Liver (tissue), 9 donors: ENCODE measurements around the gene ZNF180. TPM values are rescaled to one million over a fixed set of nuclear protein-coding genes. Genes with fewer than 3 reads are reported as not detected.

Source experiments
- DNase-seq: peaks from one replicate; pipeline ENCODE4 v3.0.0-alpha.2; 2017; ENCODE audit warnings: low spot score
- H3K27ac ChIP-seq, 2 donors: one replicate each; pipeline ENCODE4 v1.7.0; 2013; ENCODE audit warnings: inconsistent platforms in 2 of 2, low read length in 2 of 2, control low read depth in 1 of 2, low read depth in 1 of 2, mild to moderate bottlenecking in 1 of 2
- H3K27me3 ChIP-seq, 4 donors: one replicate each; pipeline versions ENCODE4 v1.6.1 to v1.7.0; 2013; ENCODE audit warnings: low read length in 3 of 4, inconsistent platforms in 1 of 4, mild to moderate bottlenecking in 1 of 4, moderate library complexity in 1 of 4; ENCODE audit not compliant: control insufficient read depth in 4 of 4, insufficient read depth in 4 of 4
- H3K36me3 ChIP-seq, 4 donors: one replicate each; pipeline versions ENCODE4 v1.6.1 to v1.7.0; 2013; ENCODE audit warnings: low read length in 3 of 4, mild to moderate bottlenecking in 3 of 4, low read depth in 1 of 4, moderate library complexity in 1 of 4; ENCODE audit not compliant: control insufficient read depth in 4 of 4, insufficient read depth in 3 of 4
- H3K4me1 ChIP-seq, 4 donors: one replicate each; pipeline versions ENCODE4 v1.6.1 to v1.7.0; 2013; ENCODE audit warnings: low read length in 3 of 4, mild to moderate bottlenecking in 3 of 4, moderate library complexity in 1 of 4; ENCODE audit not compliant: control insufficient read depth in 4 of 4, insufficient read depth in 4 of 4
- H3K4me3 ChIP-seq, 3 donors: one replicate each; pipeline versions ENCODE4 v1.6.1 to v1.7.0; 2013; ENCODE audit warnings: low read length in 3 of 3, control low read depth in 1 of 3, low read depth in 1 of 3, mild to moderate bottlenecking in 1 of 3
- H3K9ac ChIP-seq, 2 donors: one replicate each; pipeline ENCODE4 v1.7.0; 2013; ENCODE audit warnings: low read length in 2 of 2, mild to moderate bottlenecking in 2 of 2, moderate library complexity in 2 of 2, control low read depth in 1 of 2, low read depth in 1 of 2
- H3K9me3 ChIP-seq, 4 donors: one replicate each; pipeline versions ENCODE4 v1.6.1 to v1.7.0; 2013; ENCODE audit warnings: low read length in 3 of 4; ENCODE audit not compliant: control insufficient read depth in 4 of 4
- ATF3 ChIP-seq: IDR thresholded peaks from 2 replicates; pipeline ENCODE4 v1.6.1; 2016; ENCODE audit warnings: antibody characterized with exemption
- EGR1 ChIP-seq, 2 donors: IDR thresholded peaks; 2 replicates each; pipeline ENCODE4 v1.6.1; 2016 to 2018; ENCODE audit warnings: antibody characterized with exemption in 2 of 2, low read depth in 2 of 2
- GABPA ChIP-seq, 2 donors: IDR thresholded peaks in 1 of 2; conservative IDR thresholded peaks in 1 of 2; 2 replicates each; pipeline ENCODE4 v1.6.1; 2016; ENCODE audit warnings: antibody characterized with exemption in 2 of 2, mild to moderate bottlenecking in 1 of 2, moderate library complexity in 1 of 2
- HNF4G ChIP-seq: IDR thresholded peaks from 2 replicates; pipeline ENCODE4 v1.6.1; 2016; ENCODE audit warnings: antibody characterized with exemption
- JUND ChIP-seq, 2 donors: IDR thresholded peaks; 2 replicates each; pipeline ENCODE4 v1.6.1; 2016; ENCODE audit warnings: antibody characterized with exemption in 2 of 2
- NR2F2 ChIP-seq: IDR thresholded peaks from 2 replicates; pipeline ENCODE4 v1.6.1; 2016; ENCODE audit warnings: antibody characterized with exemption
- REST ChIP-seq: IDR thresholded peaks from 2 replicates; pipeline ENCODE4 v1.6.1; 2016; ENCODE audit warnings: antibody characterized with exemption, mild to moderate bottlenecking
- RXRA ChIP-seq, 2 donors: IDR thresholded peaks; 2 replicates each; pipeline ENCODE4 v1.6.1; 2017 to 2018; ENCODE audit warnings: antibody characterized with exemption in 2 of 2, mild to moderate bottlenecking in 1 of 2
- TAF1 ChIP-seq: conservative IDR thresholded peaks from 2 replicates; pipeline ENCODE4 v1.6.1; 2016; ENCODE audit warnings: antibody characterized with exemption, mild to moderate bottlenecking
- YY1 ChIP-seq: IDR thresholded peaks from 2 replicates; pipeline ENCODE4 v1.6.1; 2016; ENCODE audit warnings: antibody characterized with exemption, mild to moderate bottlenecking
- ZBTB33 ChIP-seq: IDR thresholded peaks from 2 replicates; pipeline ENCODE4 v1.6.1; 2016; ENCODE audit warnings: antibody characterized with exemption
- WGBS: extraction: QIAGEN DNeasy Blood & Tissue Kit; methylation state at CpG from one replicate; pipeline ENCODE4 v1.1.7; 2013; 5-methylcytosine and 5-hydroxymethylcytosine counted together
- polyA plus RNA-seq, 2 donors: library from polyadenylated mRNA; stranded (reverse) in 1 of 2; unstranded in 1 of 2; fragments of 200-250 nt in 1 of 2; fragments of >200 nt in 1 of 2; fragmentation: Nextera tagmentation in 1 of 2; extraction: Ambion mirVana in 1 of 2; gene quantifications; one replicate each; pipeline versions ENCODE4 v1.2.1 to v1.2.3, GENCODE V29; 2013 to 2015
- total RNA-seq, 2 donors: library from RNA; depleted of rRNA; stranded (reverse); fragments of >200 nt; gene quantifications; one replicate each; pipeline ENCODE4 v1.2.3, GENCODE V29; 2014
- donor health status: healthy.
- donor health status: healthy.
- donor health status: healthy.
- donor health status: healthy.
- donor health status: healthy.

Gene ZNF180
- total and polyA plus RNA-seq, 4 donors: 2.0 to 7.6 (median 4.3) TPM

- Histone ChIP-seq H3K27me3 (no peaks in the 10 kb centered on the region), H3K4me3 (no peak overlapping the region), H3K4me1 (no peaks in the 10 kb centered on the region), H3K36me3 (no peaks in the 10 kb centered on the region), H3K9me3 (peaks cover 0 to 2% (median under 1%) of the 10 kb centered on the region in 4 donors), H3K9ac (no peak overlapping the region), H3K27ac (no peak overlapping the region)
- TF ChIP-seq GABPA (IDR thresholded peaks at IDR 0.05 in 1 of 2, conservative IDR thresholded peaks at IDR 0.05 in 1 of 2) (no peak), JUND (IDR thresholded peaks at IDR 0.05) (no peak), EGR1 (IDR thresholded peaks at IDR 0.05; ENCODE audit: low read depth in 2 of 2) (no peak), YY1 (no peak)
- WGBS: 76% methylated on average over 6 of the region's 6 CpGs
- no peak for DNase-seq
These were observed 30.5 kb upstream of the ZNF180 start for GRCh38 chr19:44530777-44531176.

GRCh38 chr19:44529536-44529935 lies 29.2 kb upstream of the ZNF180 start, which contains the start of gene CEACAM20:
Gene CEACAM20 (minus strand): TSS chr19:44529675. CDS start chr19:44529509, 166 bp downstream.
- no peaks in the 10 kb centered on the region for H3K27me3 ChIP-seq
- no peaks in the 10 kb centered on the region for H3K4me1 ChIP-seq
- H3K9me3 ChIP-seq: peaks cover 0 to 2% (median under 1%) of the 10 kb centered on the region in 4 donors
- peak within 1 kb of the TSS in 1 of 3 donors; percentile 13 for H3K4me3 ChIP-seq
- H3K27ac ChIP-seq: no peak within 1 kb of the TSS
- WGBS: 64% methylated on average over 9 of the region's 9 CpGs
- no peak for TF ChIP-seq REST
- TF ChIP-seq HNF4G: no peak
- TF ChIP-seq NR2F2: no peak
- TF ChIP-seq RXRA (IDR thresholded peaks at IDR 0.05): no peak
- TF ChIP-seq ZBTB33: no peak
- no peak for DNase-seq
- H3K9ac ChIP-seq: no peak within 1 kb of the TSS
- H3K36me3 ChIP-seq: no peaks in the 10 kb centered on the region

- no peaks in the 10 kb centered on the region for H3K4me1 ChIP-seq
- peaks cover 0 to 6% (median under 1%) of the 10 kb centered on the region in 4 donors for H3K9me3 ChIP-seq
- no peak overlapping the region for H3K9ac ChIP-seq
- H3K36me3 ChIP-seq: no peaks in the 10 kb centered on the region
- H3K4me3 ChIP-seq: no peak overlapping the region
- WGBS: 84% methylated on average over 7 of the region's 7 CpGs
- no peak for DNase-seq
- no peak overlapping the region for H3K27ac ChIP-seq
- TF ChIP-seq HNF4G (no peak), ATF3 (no peak), TAF1 (no peak)
- no peaks in the 10 kb centered on the region for H3K27me3 ChIP-seq
These were observed 27.2 kb upstream of the ZNF180 start for GRCh38 chr19:44527554-44527953.
